K562 (cell line): ENCODE data around the gene PEX5L. TPM values are rescaled to one million over a fixed set of nuclear protein-coding genes. Genes with fewer than 3 reads are reported as not detected.

ENCODE experiments used
- ATAC-seq: fragments of 200-7000 bp; cut with Tn5 transposase; 3 replicates; pipeline ENCODE4 v1.9.1; 2020; ENCODE audit warnings: moderate library complexity
- BruUV-seq: library from RNA; stranded (reverse); fragments of 400-500 nt; replicated peaks from 2 replicates; lab custom pipeline; 2021; lab: Mats Ljungman, UMichigan
- CTCF ChIA-PET: fragments of 300-600 bp; formaldehyde crosslinking; extraction: SDS; loops from one replicate; lab custom pipeline; 2021; ENCODE audit warnings: low intra/inter-chr PET ratio; lab: Yijun Ruan, JAX
- POLR2A ChIA-PET: fragments of 300-600, 350-650 bp; sonication (Branson Sonifier 250); formaldehyde crosslinking; extraction: SDS; loops from one replicate; lab custom pipeline; 2021; ENCODE audit warnings: antibody characterized with exemption, inconsistent platforms; lab: Yijun Ruan, JAX
- DNase-seq, 4 experiments: peaks; one replicate each; pipeline versions ENCODE4 v3.0.0 to v3.0.0-alpha.2; 2011 to 2018; ENCODE audit warnings: low spot score in 3 of 4, mixed read lengths in 3 of 4; ENCODE audit errors: extremely low read depth in 1 of 4
- FAIRE-seq: peaks from 2 replicates; lab custom pipeline; 2011; peaks lifted over from hg19 to GRCh38; lab: Jason Lieb, UNC
- H2AFZ ChIP-seq: 2 replicates; pipeline ENCODE4 v1.6.0; 2011; ENCODE audit warnings: low read depth, low read length, control low read depth, inconsistent platforms
- H3K27ac ChIP-seq: fragments of 200-600 bp; 3 replicates; pipeline ENCODE4 v1.8.0; 2011; ENCODE audit warnings: low read depth, mild to moderate bottlenecking, control low read depth, inconsistent platforms, low read length, moderate library complexity, mixed read lengths; ENCODE audit errors: extremely low read depth
- H3K27me3 ChIP-seq, 2 experiments: fragments of 300-600 bp in 1 of 2; 2 replicates in 1 of 2; 3 replicates in 1 of 2; pipeline versions ENCODE4 v1.6.0 to v1.8.0; 2011; ENCODE audit warnings: inconsistent platforms in 2 of 2, low read length in 2 of 2, mild to moderate bottlenecking in 1 of 2, mixed read lengths in 1 of 2, moderate library complexity in 1 of 2; ENCODE audit not compliant: control insufficient read depth in 2 of 2, insufficient read depth in 2 of 2
- H3K36me3 ChIP-seq: fragments of 300-600 bp; 3 replicates; pipeline ENCODE4 v1.8.0; 2011; ENCODE audit warnings: mild to moderate bottlenecking, low read length, inconsistent platforms; ENCODE audit not compliant: control insufficient read depth, insufficient read depth
- H3K4me1 ChIP-seq, 2 experiments: fragments of 200-600 bp in 1 of 2; replicated peaks in 1 of 2; 2 replicates in 1 of 2; 3 replicates in 1 of 2; pipeline versions ENCODE4 v1.5.1 to v1.8.0; 2011; ENCODE audit warnings: inconsistent platforms in 2 of 2, low read length in 2 of 2, mild to moderate bottlenecking in 1 of 2, mixed read lengths in 1 of 2, moderate library complexity in 1 of 2; ENCODE audit not compliant: control insufficient read depth in 2 of 2, insufficient read depth in 2 of 2
- H3K4me2 ChIP-seq: 2 replicates; pipeline ENCODE4 v1.6.1; 2011; ENCODE audit warnings: low read length, control low read depth, inconsistent platforms, mixed read lengths; ENCODE audit not compliant: insufficient read depth
- H3K4me3 ChIP-seq: fragments of 200-600 bp; sonication (generic), shearing (Covaris generic); 2 replicates; pipeline ENCODE4 v1.5.1; 2016; ENCODE audit warnings: control low read depth, inconsistent platforms
- H3K79me2 ChIP-seq: fragments of 200-600 bp; 3 replicates; pipeline ENCODE4 v1.8.0; 2011; ENCODE audit warnings: low read length, inconsistent platforms; ENCODE audit not compliant: control insufficient read depth, insufficient read depth
- H3K9ac ChIP-seq, 2 experiments: 2 replicates each; pipeline versions ENCODE4 v1.6.0 to v1.6.1; 2011; ENCODE audit warnings: low read depth in 2 of 2, low read length in 2 of 2, control low read depth in 1 of 2, inconsistent platforms in 1 of 2, mild to moderate bottlenecking in 1 of 2, mixed read lengths in 1 of 2; ENCODE audit not compliant: insufficient read depth in 1 of 2
- H3K9me1 ChIP-seq: one replicate; pipeline ENCODE4 v1.6.0; 2011; ENCODE audit warnings: inconsistent platforms, mild to moderate bottlenecking, low read length, moderate library complexity; ENCODE audit not compliant: control insufficient read depth, insufficient read depth
- H3K9me3 ChIP-seq: replicated peaks from 2 replicates; pipeline ENCODE4 v1.5.1; 2011; ENCODE audit warnings: low read depth, low read length, inconsistent platforms; ENCODE audit not compliant: control insufficient read depth, insufficient read depth
- H4K20me1 ChIP-seq: replicated peaks from 2 replicates; pipeline ENCODE4 v1.6.1; 2011; ENCODE audit warnings: low read length, inconsistent platforms, mixed read lengths; ENCODE audit not compliant: control insufficient read depth, insufficient read depth
- CREB1 ChIP-seq, 2 experiments: sonication (generic) in 1 of 2; formaldehyde crosslinking in 1 of 2; IDR thresholded peaks; 2 replicates each; pipeline versions ENCODE4 v1.6.1 to v1.8.0; 2012 to 2022; ENCODE audit warnings: inconsistent platforms in 1 of 2, mild to moderate bottlenecking in 1 of 2, missing genetic modification reagents in 1 of 2, moderate library complexity in 1 of 2
- ESRRA ChIP-seq: fragments of 450-650 bp; IDR thresholded peaks from 2 replicates; pipeline ENCODE4 v1.6.1; 2014; ENCODE audit warnings: low read depth, mild to moderate bottlenecking, moderate library complexity, borderline replicate concordance
- MCM3 ChIP-seq: fragments of 450-650 bp; IDR thresholded peaks from 2 replicates; pipeline ENCODE4 v1.6.1; 2016
- POLR3G ChIP-seq: IDR thresholded peaks from 2 replicates; pipeline ENCODE4 v1.6.1; 2011; ENCODE audit not compliant: insufficient read length, insufficient replicate concordance; ENCODE audit errors: extremely low read depth
- ZNF140 ChIP-seq: fragments of 250-450 bp; sonication (Bioruptor Pico); IDR thresholded peaks from 2 replicates; pipeline ENCODE4 v1.8.0; 2021; ENCODE audit warnings: moderate library complexity, mild to moderate bottlenecking, inconsistent platforms
- ZNF444 ChIP-seq: fragments of 250-450 bp; sonication (Bioruptor Pico); IDR thresholded peaks from 2 replicates; pipeline ENCODE4 v1.4.0; 2020; ENCODE audit warnings: mild to moderate bottlenecking, moderate library complexity
- WGBS: fragments of 100-300 bp; shearing (Covaris generic); methylation state at CpG from one replicate; pipeline ENCODE4 v1.1.6; 2016; ENCODE audit warnings: low coverage, mixed read lengths; ENCODE audit not compliant: insufficient coverage; ENCODE audit errors: missing lambda C conversion rate; 5-methylcytosine and 5-hydroxymethylcytosine counted together
- in situ Hi-C: fragments of 300-500 bp; cut with MboI; formaldehyde crosslinking; loops from 4 replicates; pipeline ENCODE4 v1.15.0; 2018; ENCODE audit warnings: inconsistent platforms, mixed read lengths
- intact Hi-C: fragments of 100-400 bp; cut with micrococcal nuclease; formaldehyde crosslinking; loops from 2 replicates; pipeline ENCODE4 v1.14.2; 2022
- polyA plus RNA-seq, 8 experiments: library from polyadenylated mRNA; depleted of rRNA in 4 of 8; stranded (reverse) in 5 of 8; unstranded in 3 of 8; fragments of >200 nt; fragmentation: Nextera tagmentation in 2 of 8; fragmentation: Illumina TruSeq in 1 of 8; extraction: Ambion mirVana in 2 of 8; extraction: Trizol in 1 of 8; gene quantifications; 2 replicates each; pipeline versions ENCODE4 v1.2.1 to v1.2.3, GENCODE V29; 2011 to 2014; ENCODE audit warnings: inconsistent platforms in 1 of 8, missing spikeins in 1 of 8
- total RNA-seq, 7 experiments: library from RNA; depleted of rRNA in 6 of 7; stranded (reverse); fragments of >200 nt in 6 of 7; fragmentation: Illumina TruSeq in 2 of 7; extraction: Trizol in 2 of 7; gene quantifications; 2 replicates each; pipeline versions ENCODE4 v1.2.1 to v1.2.3, GENCODE V29; 2011 to 2021; ENCODE audit warnings: low replicate concordance in 1 of 7
- TF ChIP-seq, protein P1 (sequence below): sonication (generic); IDR thresholded peaks from 2 replicates; pipeline ENCODE4 v1.6.1; 2016
- TF ChIP-seq, protein P2 (sequence below): sonication (generic); formaldehyde crosslinking; IDR thresholded peaks from 2 replicates; pipeline ENCODE4 v1.8.0; 2022; ENCODE audit warnings: missing genetic modification reagents, mild to moderate bottlenecking, borderline replicate concordance
- TF ChIP-seq, protein P3 (sequence below): fragments of 450-650 bp; IDR thresholded peaks from 2 replicates; pipeline ENCODE4 v1.6.1; 2017; ENCODE audit warnings: mild to moderate bottlenecking, moderate library complexity

Gene PEX5L
- total and polyA plus RNA-seq, 9 of the 15 experiments (the other 6 are each of a cell fraction or from before 2014, with no cell fraction given), result not detected

DNA sequence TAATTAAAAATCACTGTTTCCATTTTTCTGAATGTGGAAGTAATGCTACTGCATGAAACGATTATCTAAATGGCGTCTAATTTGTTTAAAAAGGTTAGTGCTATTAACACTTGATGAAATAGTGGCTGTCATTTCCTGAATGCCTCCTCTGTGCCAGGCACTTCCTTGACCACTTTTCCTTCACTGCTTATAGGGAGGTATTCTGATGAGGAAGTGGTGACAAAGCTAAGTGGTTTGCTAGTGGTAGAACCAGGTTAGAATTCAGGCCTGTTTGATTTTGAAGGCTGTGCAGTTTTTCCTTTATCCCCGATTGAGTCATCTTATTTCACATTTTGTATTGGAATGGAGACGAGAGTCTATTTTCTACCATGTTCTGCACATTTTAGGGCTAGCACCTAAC is 264.9 kb downstream of the PEX5L start:
- Histone ChIP-seq H3K4me2 (no peak overlapping the region), H3K79me2 (no peaks in the 10 kb centered on the region), H3K9me1 (no peaks in the 10 kb centered on the region), H3K9me3 (no peaks in the 10 kb centered on the region), H3K27ac (no peak overlapping the region), H4K20me1 (no peaks in the 10 kb centered on the region), H3K4me1 (no peaks in the 10 kb centered on the region), H3K36me3 (no peaks in the 10 kb centered on the region), H2AFZ (no peak overlapping the region), H3K27me3 (no peaks in the 10 kb centered on the region), H3K4me3 (no peak overlapping the region), H3K9ac (no peak overlapping the region)
- no TSS peak for BruUV-seq
- intact Hi-C loops (no loop called here), in situ Hi-C loops (no loop called here)
- no peak for DNase-seq
- ChIA-PET CTCF (no interaction called here), POLR2A (no interaction called here)
- 0% methylated on average over 4 of the region's 4 CpGs for whole genome bisulfite sequencing
- no peak for ATAC-seq
- no peak for FAIRE-seq
- TF ChIP-seq, protein P1, sequence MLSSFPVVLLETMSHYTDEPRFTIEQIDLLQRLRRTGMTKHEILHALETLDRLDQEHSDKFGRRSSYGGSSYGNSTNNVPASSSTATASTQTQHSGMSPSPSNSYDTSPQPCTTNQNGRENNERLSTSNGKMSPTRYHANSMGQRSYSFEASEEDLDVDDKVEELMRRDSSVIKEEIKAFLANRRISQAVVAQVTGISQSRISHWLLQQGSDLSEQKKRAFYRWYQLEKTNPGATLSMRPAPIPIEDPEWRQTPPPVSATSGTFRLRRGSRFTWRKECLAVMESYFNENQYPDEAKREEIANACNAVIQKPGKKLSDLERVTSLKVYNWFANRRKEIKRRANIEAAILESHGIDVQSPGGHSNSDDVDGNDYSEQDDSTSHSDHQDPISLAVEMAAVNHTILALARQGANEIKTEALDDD, result no peak
- TF ChIP-seq ESRRA (no peak), ZNF140 (CRISPR knock-in tag) (no peak), POLR3G (no peak), CREB1 (IDR thresholded peaks at IDR 0.05) (no peak), CREB1 (CRISPR knock-in tag; IDR thresholded peaks at IDR 0.05) (no peak), ZNF444 (CRISPR knock-in tag) (no peak), MCM3 (no peak)
- TF ChIP-seq, protein P2, sequence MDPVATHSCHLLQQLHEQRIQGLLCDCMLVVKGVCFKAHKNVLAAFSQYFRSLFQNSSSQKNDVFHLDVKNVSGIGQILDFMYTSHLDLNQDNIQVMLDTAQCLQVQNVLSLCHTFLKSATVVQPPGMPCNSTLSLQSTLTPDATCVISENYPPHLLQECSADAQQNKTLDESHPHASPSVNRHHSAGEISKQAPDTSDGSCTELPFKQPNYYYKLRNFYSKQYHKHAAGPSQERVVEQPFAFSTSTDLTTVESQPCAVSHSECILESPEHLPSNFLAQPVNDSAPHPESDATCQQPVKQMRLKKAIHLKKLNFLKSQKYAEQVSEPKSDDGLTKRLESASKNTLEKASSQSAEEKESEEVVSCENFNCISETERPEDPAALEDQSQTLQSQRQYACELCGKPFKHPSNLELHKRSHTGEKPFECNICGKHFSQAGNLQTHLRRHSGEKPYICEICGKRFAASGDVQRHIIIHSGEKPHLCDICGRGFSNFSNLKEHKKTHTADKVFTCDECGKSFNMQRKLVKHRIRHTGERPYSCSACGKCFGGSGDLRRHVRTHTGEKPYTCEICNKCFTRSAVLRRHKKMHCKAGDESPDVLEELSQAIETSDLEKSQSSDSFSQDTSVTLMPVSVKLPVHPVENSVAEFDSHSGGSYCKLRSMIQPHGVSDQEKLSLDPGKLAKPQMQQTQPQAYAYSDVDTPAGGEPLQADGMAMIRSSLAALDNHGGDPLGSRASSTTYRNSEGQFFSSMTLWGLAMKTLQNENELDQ (CRISPR knock-in tag), result no peak
- TF ChIP-seq, protein P3, sequence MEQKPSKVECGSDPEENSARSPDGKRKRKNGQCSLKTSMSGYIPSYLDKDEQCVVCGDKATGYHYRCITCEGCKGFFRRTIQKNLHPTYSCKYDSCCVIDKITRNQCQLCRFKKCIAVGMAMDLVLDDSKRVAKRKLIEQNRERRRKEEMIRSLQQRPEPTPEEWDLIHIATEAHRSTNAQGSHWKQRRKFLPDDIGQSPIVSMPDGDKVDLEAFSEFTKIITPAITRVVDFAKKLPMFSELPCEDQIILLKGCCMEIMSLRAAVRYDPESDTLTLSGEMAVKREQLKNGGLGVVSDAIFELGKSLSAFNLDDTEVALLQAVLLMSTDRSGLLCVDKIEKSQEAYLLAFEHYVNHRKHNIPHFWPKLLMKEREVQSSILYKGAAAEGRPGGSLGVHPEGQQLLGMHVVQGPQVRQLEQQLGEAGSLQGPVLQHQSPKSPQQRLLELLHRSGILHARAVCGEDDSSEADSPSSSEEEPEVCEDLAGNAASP, result no peak
